NCI-H2196 (cell line): ENCODE results near the gene UNC13D.
"Not testable (repeated sequence)": the region's sequence is repeated elsewhere in the genome, so short reads cannot be mapped to it uniquely, and the experiment has no call there.

Experiments used
- DNase-seq: peaks from one replicate; lab custom pipeline; 2025; ENCODE audit not compliant: unreplicated experiment; lab: John Stamatoyannopoulos, UW

The UNC13D gene

GRCh38 chr17:75843577-75844529 is at the start of gene UNC13D:
Gene UNC13D (minus strand): TSS chr17:75844404. CDS start chr17:75844337, 67 bp downstream.
- no peak for DNase-seq

DNA sequence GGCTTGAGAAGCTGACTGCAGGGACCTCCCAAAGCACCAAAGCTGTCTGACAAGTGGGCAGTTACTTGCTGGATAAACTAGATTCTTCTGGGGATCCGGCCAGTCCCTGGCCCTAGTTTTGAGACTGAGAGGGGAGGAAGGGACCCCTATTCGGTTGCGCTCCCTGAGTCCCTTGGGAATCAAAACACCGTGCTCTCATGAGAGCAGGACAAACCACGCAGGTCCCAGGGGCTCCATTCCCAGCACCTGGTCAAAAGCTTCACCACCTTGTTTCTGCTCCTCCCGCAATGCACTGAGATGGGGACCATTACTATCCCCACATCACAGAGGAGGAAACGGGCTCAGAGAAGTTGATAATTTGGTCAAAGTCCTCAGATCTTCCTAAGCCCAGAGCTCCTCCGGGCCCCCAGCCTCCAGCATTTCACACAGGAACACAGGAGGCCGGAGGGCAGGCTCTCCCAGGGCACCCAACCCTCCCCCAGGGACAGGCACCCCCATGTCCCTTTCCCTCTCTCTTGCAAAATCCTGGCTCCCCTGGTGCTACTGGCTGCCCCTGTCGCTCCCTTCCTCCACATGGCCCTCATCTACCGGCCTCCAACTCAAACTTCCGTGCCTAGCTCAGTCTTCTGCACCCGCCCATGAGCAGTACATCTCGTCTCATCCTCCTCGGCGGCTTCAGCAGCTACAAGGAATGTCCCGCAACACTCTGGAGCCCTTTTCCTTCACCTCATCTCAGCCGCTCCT is 49.3 kb upstream of the UNC13D start:
- DNase-seq, result no peak

GRCh38 chr17:75892556-75893224 is 48.5 kb upstream of the UNC13D start:
- DNase-seq, result no peak

- no peak for DNase-seq
Observed at GRCh38 chr17:75891605-75892555, 47.7 kb upstream of the UNC13D start.

- DNase-seq, result no peak
Observed at GRCh38 chr17:75891022-75891604, 46.9 kb upstream of the UNC13D start.

DNA sequence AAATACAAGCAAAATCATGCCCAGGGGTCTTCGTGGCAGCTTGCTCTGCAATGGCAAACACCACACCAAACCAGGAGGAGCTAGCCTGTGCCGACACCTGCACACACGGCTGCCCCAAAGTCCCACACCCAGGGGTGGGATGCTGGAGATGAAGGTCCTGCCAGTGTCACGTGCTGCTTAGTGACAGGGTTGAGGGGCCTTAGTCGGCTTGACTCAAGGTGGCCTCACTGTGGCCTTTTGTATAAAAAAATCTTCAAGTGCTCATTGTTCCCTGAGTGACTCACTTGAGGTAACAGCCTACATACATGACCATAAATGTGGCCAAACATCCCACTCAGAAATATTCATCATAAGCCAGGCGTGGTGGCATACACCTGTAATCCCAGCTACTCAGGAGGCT is 45.2 kb upstream of the UNC13D start:
- no peak for DNase-seq

GRCh38 chr17:75888484-75888883 is 44.3 kb upstream of the UNC13D start:
- DNase-seq, result no peak

GRCh38 chr17:75885860-75886259 is 41.7 kb upstream of the UNC13D start:
- DNase-seq, result not testable (repeated sequence)

DNA sequence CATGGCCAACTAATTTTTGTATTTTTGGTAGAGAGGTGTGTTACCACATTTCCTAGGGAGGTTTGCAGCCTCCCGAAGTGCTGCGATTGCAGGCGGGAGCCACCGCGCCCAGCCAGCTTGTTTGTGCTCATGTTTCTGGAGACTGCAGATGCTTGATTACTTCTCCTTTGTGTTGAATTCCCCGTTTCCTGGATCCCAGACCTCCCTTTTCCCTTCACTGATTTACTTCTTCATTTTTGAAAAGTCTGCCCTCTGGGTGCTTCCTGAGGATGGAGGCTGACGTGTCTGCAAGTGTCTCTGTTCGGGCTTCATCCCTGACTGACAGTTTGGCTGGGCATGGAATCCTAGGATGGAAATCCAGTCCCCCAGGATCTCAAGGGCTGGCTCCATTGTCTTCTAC is 41.2 kb upstream of the UNC13D start:
- no peak for DNase-seq

- no peak for DNase-seq
Observed at GRCh38 chr17:75881678-75882454, 37.7 kb upstream of the UNC13D start.

DNA sequence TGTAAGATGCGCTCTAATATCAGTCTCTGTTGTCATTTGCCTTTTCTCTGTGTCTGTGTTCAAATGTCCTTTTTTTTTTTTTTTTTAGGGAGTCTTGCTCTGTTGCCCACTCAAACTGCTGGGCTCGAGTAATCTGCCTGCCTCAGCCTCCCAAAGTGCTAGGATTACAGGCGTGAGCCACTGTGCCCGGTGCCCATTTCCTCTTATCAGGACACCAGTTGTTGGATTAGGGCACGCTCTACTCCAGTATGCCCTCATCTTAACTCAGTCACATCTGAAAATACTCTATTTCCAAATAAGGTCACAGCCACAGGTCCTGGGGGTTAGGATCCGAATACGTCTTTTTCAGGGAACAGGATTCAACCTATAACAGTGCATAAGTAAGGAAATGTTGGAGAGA is 36.1 kb upstream of the UNC13D start:
- no peak for DNase-seq

DNA sequence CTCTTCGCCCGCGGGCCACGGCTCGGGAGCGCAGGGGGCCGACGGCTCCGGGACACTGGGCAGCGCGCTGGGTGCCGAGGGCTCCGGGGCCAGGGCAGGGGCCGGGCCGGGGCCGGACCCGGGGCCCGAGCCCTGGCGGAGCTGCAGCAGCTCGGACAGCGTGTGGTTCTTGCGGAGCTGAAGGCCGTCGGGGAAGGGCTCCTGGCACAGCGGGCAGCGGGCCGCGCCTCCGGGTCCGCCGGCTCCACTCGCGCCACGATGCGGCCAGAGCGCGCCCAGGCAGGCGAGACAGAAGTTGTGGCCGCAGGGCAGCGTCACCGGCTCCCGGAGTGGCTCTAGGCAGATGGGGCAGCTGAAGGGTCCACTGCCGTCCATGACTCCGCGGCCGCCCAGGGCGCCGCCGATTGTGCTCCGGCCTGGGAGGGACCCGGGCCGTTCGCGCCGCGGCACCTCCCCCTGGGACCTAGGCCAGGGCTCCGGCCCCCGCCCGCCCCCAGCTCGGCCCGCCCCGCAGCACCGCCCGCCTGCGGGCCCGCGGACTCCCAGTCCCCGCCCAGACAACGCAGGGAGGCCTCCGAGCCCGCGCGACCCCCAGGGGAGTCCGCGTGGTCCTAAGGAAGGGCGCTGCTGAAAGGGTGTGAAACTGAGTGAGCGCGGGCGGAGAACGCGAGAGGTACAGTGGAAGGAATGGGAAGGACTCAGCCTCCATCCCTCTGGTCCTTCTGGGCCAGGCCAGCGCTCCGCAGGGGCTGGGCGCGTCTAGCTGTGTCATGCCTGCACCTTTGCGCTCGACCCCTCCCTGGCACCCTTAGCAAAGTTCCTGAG is 34.2 kb upstream of the UNC13D start, which contains the start of gene TRIM47:
Gene TRIM47, minus strand, starts transcription at position 408 of the 825 bp plus-strand sequence. Its CDS starts 33 bp downstream, at position 375.
- DNase-seq, result peak; percentile 88

GRCh38 chr17:75877752-75878173 is 33.6 kb upstream of the UNC13D start:
- DNase-seq, result peak; percentile 82

GRCh38 chr17:75876938-75877751 is 32.9 kb upstream of the UNC13D start:
- DNase-seq, result peak; percentile 85

GRCh38 chr17:75876190-75876937 is 32.2 kb upstream of the UNC13D start:
- DNase-seq, result peak; percentile 97

DNA sequence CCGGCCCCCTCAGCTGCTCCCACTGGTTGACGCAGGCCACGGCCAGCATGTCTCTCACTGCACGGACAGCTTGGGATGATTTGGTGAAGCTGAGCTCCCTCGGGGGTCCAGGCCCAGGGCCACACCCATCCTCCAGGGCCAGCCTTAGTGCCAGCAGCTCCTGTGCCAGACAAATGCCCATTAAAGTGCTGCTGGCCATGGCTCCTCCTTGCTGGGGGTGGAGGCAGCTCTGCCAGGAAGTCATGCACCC is 31.7 kb upstream of the UNC13D start:
- no peak for DNase-seq
